K562 (cell line): ENCODE results near the gene ARHGAP9. TPM values are rescaled to one million over a fixed set of nuclear protein-coding genes. Genes with fewer than 3 reads are reported as not detected.

Experiments
- ADNP ChIP-seq: fragments of 200-800 bp; sonication (Bioruptor generic); IDR thresholded peaks from 2 replicates; pipeline ENCODE4 v1.6.1; 2016; ENCODE audit warnings: missing genetic modification characterization, missing compliant biosample characterization
- CBFB ChIP-seq: sonication (generic); formaldehyde crosslinking; IDR thresholded peaks from 2 replicates; pipeline ENCODE4 v1.4.0; 2020; ENCODE audit warnings: mild to moderate bottlenecking, missing genetic modification reagents
- CSDE1 ChIP-seq, 2 experiments: fragments of 450-650 bp; IDR thresholded peaks; 2 replicates each; pipeline ENCODE4 v1.6.1; 2016; ENCODE audit warnings: mild to moderate bottlenecking in 1 of 2
- CTBP1 ChIP-seq: fragments of 450-650 bp; IDR thresholded peaks from 2 replicates; pipeline ENCODE4 v1.6.1; 2016; ENCODE audit warnings: borderline replicate concordance
- ERF ChIP-seq: fragments of 450-650 bp; formaldehyde crosslinking; IDR thresholded peaks from 2 replicates; pipeline ENCODE4 v1.4.0; 2020; ENCODE audit warnings: mild to moderate bottlenecking, mixed read lengths
- GABPB1 ChIP-seq: sonication (generic); formaldehyde crosslinking; IDR thresholded peaks from 2 replicates; pipeline ENCODE4 v1.8.0; 2022; ENCODE audit warnings: mild to moderate bottlenecking, missing genetic modification reagents
- NEUROD1 ChIP-seq: fragments of 150-350 bp; IDR thresholded peaks from 2 replicates; pipeline ENCODE4 v1.6.1; 2014; ENCODE audit warnings: borderline replicate concordance, low read length, low read depth; ENCODE audit not compliant: partially characterized antibody
- PCBP2 ChIP-seq: fragments of 200-400 bp; formaldehyde crosslinking; IDR thresholded peaks from 2 replicates; pipeline ENCODE4 v1.6.1; 2018; ENCODE audit warnings: low read length, low read depth, mild to moderate bottlenecking, moderate library complexity; ENCODE audit not compliant: poor library complexity, severe bottlenecking
- POLR3A ChIP-seq: IDR thresholded peaks from 2 replicates; pipeline ENCODE4 v1.6.1; 2011; ENCODE audit warnings: borderline replicate concordance, mild to moderate bottlenecking, moderate library complexity; ENCODE audit not compliant: insufficient read length, insufficient read depth; ENCODE audit errors: extremely low read depth
- SMARCC2 ChIP-seq: fragments of 450-650 bp; IDR thresholded peaks from 2 replicates; pipeline ENCODE4 v1.6.1; 2017; ENCODE audit warnings: antibody characterized with exemption, moderate library complexity, mild to moderate bottlenecking, low read depth
- SRSF1 ChIP-seq: fragments of 200-400 bp; formaldehyde crosslinking; IDR thresholded peaks from 2 replicates; pipeline ENCODE4 v1.6.1; 2017; ENCODE audit warnings: mild to moderate bottlenecking, low read depth, low read length, moderate library complexity
- TAF9B ChIP-seq: fragments of 450-650 bp; IDR thresholded peaks from 2 replicates; pipeline ENCODE4 v1.6.1; 2018; ENCODE audit warnings: mild to moderate bottlenecking; ENCODE audit not compliant: partially characterized antibody
- YBX1 ChIP-seq: fragments of 450-650 bp; IDR thresholded peaks from 2 replicates; pipeline ENCODE4 v1.7.1; 2016; ENCODE audit warnings: mild to moderate bottlenecking
- ZNF197 ChIP-seq: fragments of 200-800 bp; sonication (Bioruptor generic); IDR thresholded peaks from 2 replicates; pipeline ENCODE4 v1.6.1; 2016; ENCODE audit warnings: low read depth, missing genetic modification characterization, missing compliant biosample characterization
- ZNF224 ChIP-seq: sonication (generic); formaldehyde crosslinking; IDR thresholded peaks from 2 replicates; pipeline ENCODE4 v1.8.0; 2022; ENCODE audit warnings: mild to moderate bottlenecking, missing genetic modification reagents
- ZNF431 ChIP-seq: sonication (generic); formaldehyde crosslinking; IDR thresholded peaks from 2 replicates; pipeline ENCODE4 v1.8.0; 2022; ENCODE audit warnings: mild to moderate bottlenecking, missing genetic modification reagents
- ZNF551 ChIP-seq: fragments of 250-450 bp; sonication (Bioruptor Pico); IDR thresholded peaks from 2 replicates; pipeline ENCODE4 v1.5.0; 2021; ENCODE audit warnings: mild to moderate bottlenecking, moderate library complexity
- polyA plus RNA-seq, 8 experiments: library from polyadenylated mRNA; depleted of rRNA in 4 of 8; stranded (reverse) in 5 of 8; unstranded in 3 of 8; fragments of >200 nt; fragmentation: Nextera tagmentation in 2 of 8; fragmentation: Illumina TruSeq in 1 of 8; extraction: Ambion mirVana in 2 of 8; extraction: Trizol in 1 of 8; gene quantifications; 2 replicates each; pipeline versions ENCODE4 v1.2.1 to v1.2.3, GENCODE V29; 2011 to 2014; ENCODE audit warnings: inconsistent platforms in 1 of 8, missing spikeins in 1 of 8
- total RNA-seq, 7 experiments: library from RNA; depleted of rRNA in 6 of 7; stranded (reverse); fragments of >200 nt in 6 of 7; fragmentation: Illumina TruSeq in 2 of 7; extraction: Trizol in 2 of 7; gene quantifications; 2 replicates each; pipeline versions ENCODE4 v1.2.1 to v1.2.3, GENCODE V29; 2011 to 2021; ENCODE audit warnings: low replicate concordance in 1 of 7
- TF ChIP-seq, protein P1 (sequence below): sonication (generic); formaldehyde crosslinking; IDR thresholded peaks from 2 replicates; pipeline ENCODE4 v1.9.0; 2022; ENCODE audit warnings: mild to moderate bottlenecking, missing genetic modification reagents
- TF ChIP-seq, protein P2 (sequence below): sonication (generic); formaldehyde crosslinking; IDR thresholded peaks from 2 replicates; pipeline ENCODE4 v1.8.1; 2023; ENCODE audit warnings: mild to moderate bottlenecking, missing genetic modification reagents
- TF ChIP-seq, protein P3 (sequence below): sonication (generic); formaldehyde crosslinking; IDR thresholded peaks from 2 replicates; pipeline ENCODE4 v1.4.0; 2020; ENCODE audit warnings: mild to moderate bottlenecking, missing genetic modification reagents
- TF ChIP-seq, protein P4 (sequence below): sonication (generic); formaldehyde crosslinking; IDR thresholded peaks from 2 replicates; pipeline ENCODE4 v1.8.1; 2023; ENCODE audit warnings: mild to moderate bottlenecking, missing genetic modification reagents, moderate library complexity
- TF ChIP-seq, protein P5 (sequence below): fragments of 450-650 bp; formaldehyde crosslinking; IDR thresholded peaks from 2 replicates; pipeline ENCODE4 v1.4.0; 2022; ENCODE audit warnings: missing genetic modification characterization

Gene ARHGAP9
- total and polyA plus RNA-seq, 9 of the 15 experiments (the other 6 are each of a cell fraction or from before 2014, with no cell fraction given): 1.5 to 10.2 (median 5.1) TPM

DNA sequence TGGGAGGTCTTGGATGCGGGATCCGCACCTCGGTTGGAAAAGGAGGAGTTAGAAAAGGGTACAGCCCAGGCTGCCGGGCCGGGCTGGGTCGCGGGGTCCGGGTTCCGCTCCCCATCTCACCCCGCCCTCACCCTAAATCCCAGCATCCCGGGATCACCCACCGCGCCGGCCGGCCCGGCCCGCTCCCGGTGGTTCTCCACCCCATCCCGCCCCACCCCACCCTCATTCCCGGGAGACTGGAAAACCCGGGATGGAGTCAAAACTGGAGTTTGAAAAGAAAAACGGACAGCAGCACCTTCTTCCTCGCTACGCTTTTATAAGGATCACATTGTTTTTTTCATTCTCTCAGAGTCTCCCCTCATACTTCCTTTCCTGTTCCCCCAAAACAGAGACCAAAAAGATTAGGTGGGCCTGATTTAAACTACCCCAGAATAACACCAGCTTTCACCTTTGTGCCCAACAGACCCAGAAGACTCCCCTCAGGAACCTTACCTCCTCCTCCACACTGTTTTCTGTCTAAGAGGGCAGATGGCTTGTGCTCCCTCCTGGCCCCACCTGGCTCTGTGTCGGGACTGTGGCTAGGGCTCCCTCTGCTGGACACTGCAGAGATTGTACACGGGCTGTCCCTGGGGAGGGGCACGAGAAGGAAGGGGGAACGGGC lies 17.3 kb downstream of the ARHGAP9 start (continued):
- TF ChIP-seq, protein P1, sequence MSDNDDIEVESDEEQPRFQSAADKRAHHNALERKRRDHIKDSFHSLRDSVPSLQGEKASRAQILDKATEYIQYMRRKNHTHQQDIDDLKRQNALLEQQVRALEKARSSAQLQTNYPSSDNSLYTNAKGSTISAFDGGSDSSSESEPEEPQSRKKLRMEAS (CRISPR knock-in tag): peak; percentile 98
- no peak for TF ChIP-seq PCBP2
- TF ChIP-seq YBX1: no peak
- TF ChIP-seq GABPB1: no peak; the same call in 1 of the 2 replicates
- TF ChIP-seq, protein P2, sequence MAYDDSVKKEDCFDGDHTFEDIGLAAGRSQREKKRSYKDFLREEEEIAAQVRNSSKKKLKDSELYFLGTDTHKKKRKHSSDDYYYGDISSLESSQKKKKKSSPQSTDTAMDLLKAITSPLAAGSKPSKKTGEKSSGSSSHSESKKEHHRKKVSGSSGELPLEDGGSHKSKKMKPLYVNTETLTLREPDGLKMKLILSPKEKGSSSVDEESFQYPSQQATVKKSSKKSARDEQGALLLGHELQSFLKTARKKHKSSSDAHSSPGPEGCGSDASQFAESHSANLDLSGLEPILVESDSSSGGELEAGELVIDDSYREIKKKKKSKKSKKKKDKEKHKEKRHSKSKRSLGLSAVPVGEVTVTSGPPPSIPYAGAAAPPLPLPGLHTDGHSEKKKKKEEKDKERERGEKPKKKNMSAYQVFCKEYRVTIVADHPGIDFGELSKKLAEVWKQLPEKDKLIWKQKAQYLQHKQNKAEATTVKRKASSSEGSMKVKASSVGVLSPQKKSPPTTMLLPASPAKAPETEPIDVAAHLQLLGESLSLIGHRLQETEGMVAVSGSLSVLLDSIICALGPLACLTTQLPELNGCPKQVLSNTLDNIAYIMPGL (CRISPR knock-in tag): no peak
- TF ChIP-seq, protein P3, sequence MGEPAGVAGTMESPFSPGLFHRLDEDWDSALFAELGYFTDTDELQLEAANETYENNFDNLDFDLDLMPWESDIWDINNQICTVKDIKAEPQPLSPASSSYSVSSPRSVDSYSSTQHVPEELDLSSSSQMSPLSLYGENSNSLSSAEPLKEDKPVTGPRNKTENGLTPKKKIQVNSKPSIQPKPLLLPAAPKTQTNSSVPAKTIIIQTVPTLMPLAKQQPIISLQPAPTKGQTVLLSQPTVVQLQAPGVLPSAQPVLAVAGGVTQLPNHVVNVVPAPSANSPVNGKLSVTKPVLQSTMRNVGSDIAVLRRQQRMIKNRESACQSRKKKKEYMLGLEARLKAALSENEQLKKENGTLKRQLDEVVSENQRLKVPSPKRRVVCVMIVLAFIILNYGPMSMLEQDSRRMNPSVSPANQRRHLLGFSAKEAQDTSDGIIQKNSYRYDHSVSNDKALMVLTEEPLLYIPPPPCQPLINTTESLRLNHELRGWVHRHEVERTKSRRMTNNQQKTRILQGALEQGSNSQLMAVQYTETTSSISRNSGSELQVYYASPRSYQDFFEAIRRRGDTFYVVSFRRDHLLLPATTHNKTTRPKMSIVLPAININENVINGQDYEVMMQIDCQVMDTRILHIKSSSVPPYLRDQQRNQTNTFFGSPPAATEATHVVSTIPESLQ (CRISPR knock-in tag): no peak
- no peak for TF ChIP-seq ZNF197
- TF ChIP-seq SMARCC2: no peak
- no peak for TF ChIP-seq POLR3A
- 0 out of 2 replicates have a peak, but pooled peaks have one; percentile 55 for TF ChIP-seq ZNF431
- TF ChIP-seq, protein P4, sequence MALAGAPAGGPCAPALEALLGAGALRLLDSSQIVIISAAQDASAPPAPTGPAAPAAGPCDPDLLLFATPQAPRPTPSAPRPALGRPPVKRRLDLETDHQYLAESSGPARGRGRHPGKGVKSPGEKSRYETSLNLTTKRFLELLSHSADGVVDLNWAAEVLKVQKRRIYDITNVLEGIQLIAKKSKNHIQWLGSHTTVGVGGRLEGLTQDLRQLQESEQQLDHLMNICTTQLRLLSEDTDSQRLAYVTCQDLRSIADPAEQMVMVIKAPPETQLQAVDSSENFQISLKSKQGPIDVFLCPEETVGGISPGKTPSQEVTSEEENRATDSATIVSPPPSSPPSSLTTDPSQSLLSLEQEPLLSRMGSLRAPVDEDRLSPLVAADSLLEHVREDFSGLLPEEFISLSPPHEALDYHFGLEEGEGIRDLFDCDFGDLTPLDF (CRISPR knock-in tag): no peak
- no peak for TF ChIP-seq ERF
- no peak for TF ChIP-seq ZNF551 (CRISPR knock-in tag)
- TF ChIP-seq SRSF1: no peak
- no peak for TF ChIP-seq CBFB (CRISPR knock-in tag)
- TF ChIP-seq TAF9B: no peak
- no peak for TF ChIP-seq CSDE1 (IDR thresholded peaks at IDR 0.05)
- TF ChIP-seq ZNF224 (CRISPR knock-in tag): 0 out of 2 replicates have a peak, but pooled peaks have one; percentile 39
- TF ChIP-seq CTBP1: peak; percentile 84
- peak; percentile 95 for TF ChIP-seq NEUROD1
- TF ChIP-seq, protein P5, sequence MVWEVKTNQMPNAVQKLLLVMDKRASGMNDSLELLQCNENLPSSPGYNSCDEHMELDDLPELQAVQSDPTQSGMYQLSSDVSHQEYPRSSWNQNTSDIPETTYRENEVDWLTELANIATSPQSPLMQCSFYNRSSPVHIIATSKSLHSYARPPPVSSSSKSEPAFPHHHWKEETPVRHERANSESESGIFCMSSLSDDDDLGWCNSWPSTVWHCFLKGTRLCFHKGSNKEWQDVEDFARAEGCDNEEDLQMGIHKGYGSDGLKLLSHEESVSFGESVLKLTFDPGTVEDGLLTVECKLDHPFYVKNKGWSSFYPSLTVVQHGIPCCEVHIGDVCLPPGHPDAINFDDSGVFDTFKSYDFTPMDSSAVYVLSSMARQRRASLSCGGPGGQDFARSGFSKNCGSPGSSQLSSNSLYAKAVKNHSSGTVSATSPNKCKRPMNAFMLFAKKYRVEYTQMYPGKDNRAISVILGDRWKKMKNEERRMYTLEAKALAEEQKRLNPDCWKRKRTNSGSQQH (CRISPR knock-in tag): no peak
- TF ChIP-seq ADNP (tag): no peak
